Stimulated activated CD4-positive, alpha-beta T cell treated with anti-CD3 and anti-CD28 coated beads, TNF-alpha, amount 100 ng/mL, for 4 hours (primary cell): ENCODE measurements around the gene OSBPL5.

Experiments used
- DNase-seq, 3 experiments: peaks; one replicate each; pipeline ENCODE4 v3.0.0-alpha.2; 2020; ENCODE audit warnings: low read depth in 3 of 3

Gene OSBPL5

GRCh38 chr11:3051196-3052108 is 113.7 kb downstream of the OSBPL5 start:
- no peak for DNase-seq

GRCh38 chr11:3050386-3051195 is 114.5 kb downstream of the OSBPL5 start:
- DNase-seq: no peak

- DNase-seq: peak in 2 of 3 experiments; percentile 27 to 63
Observed at GRCh38 chr11:3049430-3050243, 115.5 kb downstream of the OSBPL5 start.

GRCh38 chr11:3047637-3048036 is 117.5 kb downstream of the OSBPL5 start:
- DNase-seq: no peak

- no peak for DNase-seq
Observed at GRCh38 chr11:3046641-3047040, 118.5 kb downstream of the OSBPL5 start.

GRCh38 chr11:3046190-3046589 is 118.9 kb downstream of the OSBPL5 start:
- DNase-seq: no peak

GRCh38 chr11:3044915-3045314 is 120.2 kb downstream of the OSBPL5 start:
- no peak for DNase-seq

- DNase-seq: no peak
Observed at GRCh38 chr11:3044004-3044403, 121.1 kb downstream of the OSBPL5 start.

GRCh38 chr11:3043315-3043871 is 121.7 kb downstream of the OSBPL5 start:
- DNase-seq: no peak

GRCh38 chr11:3042496-3043314 is 122.4 kb downstream of the OSBPL5 start:
- no peak for DNase-seq

- DNase-seq: no peak
Observed at GRCh38 chr11:3041699-3042441, 123.2 kb downstream of the OSBPL5 start.

GRCh38 chr11:3040881-3041280 is 124.2 kb downstream of the OSBPL5 start:
- DNase-seq: no peak

- DNase-seq: no peak
Observed at GRCh38 chr11:3037945-3038271, 127.2 kb downstream of the OSBPL5 start.
